ENCODE data around the gene TTC38. TPM values are rescaled to one million over a fixed set of nuclear protein-coding genes. Genes with fewer than 3 reads are reported as not detected.
A peak's percentile ranks its signal among the peaks of the same experiment; 100 is the strongest.

The TTC38 gene
- total and polyA plus RNA-seq, 8 donors: 26.8 to 36.0 (median 33.5) TPM

GRCh38 chr22:46233231-46233630, 34.6 kb upstream of the TTC38 start:
- TF ChIP-seq CTCF (IDR thresholded peaks at IDR 0.05): no peak
- no peaks in the 10 kb centered on the region for H3K9me3 ChIP-seq
- peaks cover 0 to 40% of the 10 kb centered on the region in 2 donors for H3K36me3 ChIP-seq
- H3K4me1 ChIP-seq: peaks cover 0 to 3% of the 10 kb centered on the region in 2 donors
- peak; percentile 58 for ATAC-seq
- no peak overlapping the region for H3K4me3 ChIP-seq
- peak in 1 of 4 donors; percentile 47 for DNase-seq
- H3K27me3 ChIP-seq: no peaks in the 10 kb centered on the region
- intact Hi-C loops (cut with DNase I): no loop called here
- no peak overlapping the region for H3K27ac ChIP-seq

- no peaks in the 10 kb centered on the region for H3K27me3 ChIP-seq
- no peak overlapping the region for H3K27ac ChIP-seq
- no peaks in the 10 kb centered on the region for H3K9me3 ChIP-seq
- intact Hi-C loops (cut with DNase I): no loop called here
- no peak overlapping the region for H3K4me3 ChIP-seq
- DNase-seq: no peak
- no peak for TF ChIP-seq CTCF (IDR thresholded peaks at IDR 0.05)
- ATAC-seq: no peak
- H3K36me3 ChIP-seq: peaks cover 0 to 49% of the 10 kb centered on the region in 2 donors
- peaks cover 0 to 3% of the 10 kb centered on the region in 2 donors for H3K4me1 ChIP-seq
Observed at GRCh38 chr22:46234969-46235368, 32.8 kb upstream of the TTC38 start.

- no peak for TF ChIP-seq CTCF (IDR thresholded peaks at IDR 0.05)
- no peak overlapping the region for H3K27ac ChIP-seq
- peaks cover 0 to 37% of the 10 kb centered on the region in 2 donors for H3K36me3 ChIP-seq
Observed at GRCh38 chr22:46237453-46238124, 30.2 kb upstream of the TTC38 start.

GRCh38 chr22:46238541-46238940, 29.3 kb upstream of the TTC38 start:
- intact Hi-C loops (cut with DNase I): no loop called here
- ATAC-seq (no peak), DNase-seq (no peak)
- H3K9me3 ChIP-seq: no peaks in the 10 kb centered on the region
- H3K4me1 ChIP-seq: peaks cover 0 to 14% of the 10 kb centered on the region in 2 donors
- no peak overlapping the region for H3K27ac ChIP-seq
- no peak for TF ChIP-seq CTCF (IDR thresholded peaks at IDR 0.05)
- no peak overlapping the region for H3K4me3 ChIP-seq
- H3K27me3 ChIP-seq: no peaks in the 10 kb centered on the region
- H3K36me3 ChIP-seq: peaks cover 0 to 41% of the 10 kb centered on the region in 2 donors

More at GRCh38 chr22:46237453-46238124, 30.2 kb upstream of the TTC38 start:
- Histone ChIP-seq H3K27me3 (no peaks in the 10 kb centered on the region), H3K9me3 (no peaks in the 10 kb centered on the region), H3K4me1 (peaks cover 0 to 14% of the 10 kb centered on the region in 2 donors), H3K4me3 (no peak overlapping the region)
- intact Hi-C loops (cut with DNase I): no loop called here
- ATAC-seq (no peak), DNase-seq (no peak)

- TF ChIP-seq CTCF (IDR thresholded peaks at IDR 0.05): no peak
- H3K4me1 ChIP-seq: peaks cover 0 to 11% of the 10 kb centered on the region in 2 donors
- no peaks in the 10 kb centered on the region for H3K9me3 ChIP-seq
- ATAC-seq: no peak
- H3K36me3 ChIP-seq: peaks cover 0 to 50% of the 10 kb centered on the region in 2 donors
- H3K27ac ChIP-seq: no peak overlapping the region
- no peak overlapping the region for H3K4me3 ChIP-seq
- no peaks in the 10 kb centered on the region for H3K27me3 ChIP-seq
- intact Hi-C loops (cut with DNase I): no loop called here
- no peak for DNase-seq
Observed at GRCh38 chr22:46239261-46240048, 28.4 kb upstream of the TTC38 start.

All from left lung (tissue), 10 donors.